B cell (primary cell): ENCODE measurements around the gene NOS3. TPM values are rescaled to one million over a fixed set of nuclear protein-coding genes. Genes with fewer than 3 reads are reported as not detected.

Source experiments
- ATAC-seq: fragments of 200-7000 bp; cut with Tn5 transposase; one replicate; pipeline ENCODE4 v1.10.0; 2021; ENCODE audit warnings: low read depth, mild to moderate bottlenecking, moderate number of reproducible peaks, moderate library complexity
- CTCF ChIA-PET: fragments of 350-600 bp; sonication (Branson Sonifier 250); formaldehyde crosslinking; loops from one replicate; lab custom pipeline; 2021; ENCODE audit warnings: antibody characterized with exemption, inconsistent platforms; lab: Charles Lee
- POLR2A ChIA-PET: fragments of 350-600 bp; sonication (Branson Sonifier 250); formaldehyde crosslinking; loops from one replicate; lab custom pipeline; 2021; ENCODE audit warnings: antibody characterized with exemption; lab: Charles Lee
- DNase-seq: peaks from one replicate; pipeline ENCODE4 v3.0.0; 2013
- H2AFZ ChIP-seq: 2 replicates; pipeline ENCODE4 v1.6.1; 2012; ENCODE audit warnings: mild to moderate bottlenecking, low read depth, low read length; ENCODE audit not compliant: insufficient read depth, poor library complexity, severe bottlenecking
- H3K27ac ChIP-seq, 2 donors: 1 replicate in 1 of 2; 2 replicates in 1 of 2; pipeline ENCODE4 v1.5.1; 2012 to 2013; ENCODE audit warnings: low read length in 2 of 2, mild to moderate bottlenecking in 2 of 2, moderate library complexity in 1 of 2
- H3K27me3 ChIP-seq, 4 experiments: fragments of 200-600 bp in 1 of 4; sonication (generic) in 1 of 4; replicated peaks in 1 of 4; 1 replicate in 2 of 4; 2 replicates in 2 of 4; pipeline versions ENCODE4 v1.6.1 to v1.7.0; 2013 to 2016; ENCODE audit warnings: low read length in 3 of 4, mild to moderate bottlenecking in 2 of 4, mixed read lengths in 1 of 4, moderate library complexity in 1 of 4; ENCODE audit not compliant: insufficient read depth in 4 of 4, control insufficient read depth in 3 of 4; ENCODE audit errors: control extremely low read depth in 1 of 4
- H3K36me3 ChIP-seq, 2 experiments: replicated peaks in 1 of 2; 1 replicate in 1 of 2; 2 replicates in 1 of 2; pipeline versions ENCODE4 v1.6.1 to v1.7.1; 2013; ENCODE audit warnings: low read length in 1 of 2; ENCODE audit not compliant: insufficient read depth in 2 of 2, control insufficient read depth in 1 of 2; ENCODE audit errors: control extremely low read depth in 1 of 2, extremely low read depth in 1 of 2
- H3K4me1 ChIP-seq, 2 donors: fragments of 200-600 bp in 1 of 2; sonication (generic) in 1 of 2; 1 replicate in 1 of 2; 2 replicates in 1 of 2; pipeline versions ENCODE4 v1.5.1 to v1.6.1; 2013 to 2017; ENCODE audit warnings: low read length in 2 of 2; ENCODE audit not compliant: control insufficient read depth in 2 of 2, insufficient read depth in 2 of 2
- H3K4me2 ChIP-seq: replicated peaks from 2 replicates; pipeline ENCODE3; 2012; ENCODE audit warnings: mild to moderate bottlenecking, low read depth, low read length; ENCODE audit not compliant: poor library complexity, severe bottlenecking
- H3K4me3 ChIP-seq, 5 experiments: fragments of 200-600 bp in 1 of 5; sonication (generic) in 1 of 5; 1 replicate in 3 of 5; 2 replicates in 2 of 5; pipeline versions ENCODE4 v1.5.1 to v1.7.0; 2011 to 2016; ENCODE audit warnings: low read length in 4 of 5, mild to moderate bottlenecking in 4 of 5, low read depth in 2 of 5, control low read depth in 1 of 5, moderate library complexity in 1 of 5; ENCODE audit not compliant: insufficient read depth in 1 of 5; ENCODE audit errors: control extremely low read depth in 1 of 5, extremely low read depth in 1 of 5
- H3K79me2 ChIP-seq: fragments of 200-600 bp; sonication (generic); one replicate; pipeline ENCODE4 v1.6.0; 2016; ENCODE audit warnings: low read length; ENCODE audit not compliant: control insufficient read depth, insufficient read depth
- H3K9ac ChIP-seq: fragments of 200-600 bp; sonication (generic); 2 replicates; pipeline ENCODE4 v1.6.1; 2017; ENCODE audit warnings: mild to moderate bottlenecking, low read length, moderate library complexity
- H3K9me3 ChIP-seq, 3 donors: one replicate each; pipeline versions ENCODE4 v1.6.1 to v1.7.1; 2013; ENCODE audit warnings: low read length in 2 of 3; ENCODE audit not compliant: control insufficient read depth in 2 of 3, insufficient read depth in 1 of 3; ENCODE audit errors: control extremely low read depth in 1 of 3
- H4K20me1 ChIP-seq: 2 replicates; pipeline ENCODE4 v1.6.0; 2012; ENCODE audit warnings: mild to moderate bottlenecking, low read length; ENCODE audit not compliant: insufficient read depth, control insufficient read depth, poor library complexity, severe bottlenecking
- H3K27ac Mint-ChIP-seq: one replicate; pipeline ENCODE4 v1.8.0; 2021; ENCODE audit warnings: mixed read lengths
- H3K27me3 Mint-ChIP-seq: one replicate; pipeline ENCODE4 v1.8.0; 2021; ENCODE audit warnings: mixed read lengths
- H3K4me1 Mint-ChIP-seq: one replicate; pipeline ENCODE4 v1.8.0; 2021; ENCODE audit warnings: mixed read lengths
- H3K4me3 Mint-ChIP-seq: one replicate; pipeline ENCODE4 v1.8.0; 2021; ENCODE audit warnings: mixed read lengths
- H3K9me3 Mint-ChIP-seq: one replicate; pipeline ENCODE4 v1.8.0; 2022; ENCODE audit warnings: mixed read lengths; ENCODE audit not compliant: insufficient read depth
- CTCF ChIP-seq: fragments of 200-600 bp; IDR thresholded peaks from one replicate; pipeline ENCODE4 v1.8.0; 2022; ENCODE audit warnings: antibody characterized with exemption, mild to moderate bottlenecking
- EZH2 ChIP-seq: IDR thresholded peaks from 2 replicates; pipeline ENCODE4 v1.6.1; 2012; ENCODE audit warnings: borderline replicate concordance, low read depth, mild to moderate bottlenecking, moderate library complexity, low read length; ENCODE audit not compliant: insufficient read depth, poor library complexity, severe bottlenecking
- WGBS: methylation state at CpG from one replicate; pipeline ENCODE4 v1.1.5; 2013; ENCODE audit warnings: missing lambda C conversion rate; ENCODE audit not compliant: insufficient coverage; 5-methylcytosine and 5-hydroxymethylcytosine counted together
- intact Hi-C: fragments of 100-400 bp; cut with micrococcal nuclease; formaldehyde crosslinking; loops from one replicate; pipeline ENCODE4 v1.10.0; 2022
- polyA plus RNA-seq: library from polyadenylated mRNA; depleted of rRNA; stranded (reverse); fragments of >200 nt; gene quantifications from 2 replicates; pipeline ENCODE4 v1.2.3, GENCODE V29; 2012
- total RNA-seq, 2 donors: library from RNA; stranded (reverse); fragments of 120-200 nt in 1 of 2; gene quantifications; 1 replicate in 1 of 2; 2 replicates in 1 of 2; pipeline versions ENCODE4 v1.2.3 to v1.2.4, GENCODE V29; 2013 to 2022

The NOS3 gene
- total and polyA plus RNA-seq, 2 donors (not counting 1 experiment from before 2014, with no cell fraction given) = 0.39 to 0.54 TPM

- Histone ChIP-seq H3K4me1 (peaks cover 3 to 7% of the 10 kb centered on the region in 2 donors), H3K9ac (no peak overlapping the region), H3K79me2 (no peaks in the 10 kb centered on the region), H3K36me3 (no peaks in the 10 kb centered on the region), H3K27ac (no peak overlapping the region), H2AFZ (no peak overlapping the region), H3K4me3 (no peak overlapping the region), H3K27me3 (peaks cover 0 to 16% (median 0%) of the 10 kb centered on the region in 4 experiments), H3K9me3 (peaks cover 0 to 6% (median 0%) of the 10 kb centered on the region in 3 donors), H3K4me2 (no peak overlapping the region), H4K20me1 (no peaks in the 10 kb centered on the region)
- ChIA-PET POLR2A (no interaction called here), CTCF (interaction anchor here (0.8 to 3.1 kb wide), 4 partner anchors 15 to 50 kb away, joined by 3 to 8 read pairs (median 3); no protein-coding TSS in a partner anchor)
- intact Hi-C loops = no loop called here
- TF ChIP-seq CTCF (no peak), EZH2 (no peak)
- WGBS = 72% methylated on average over 16 of the region's 16 CpGs
- H3K4me1 Mint-ChIP-seq = peaks cover 12% of the 10 kb centered on the region
- DNase-seq (no peak), ATAC-seq (no peak)
- H3K9me3 Mint-ChIP-seq = no peaks in the 10 kb centered on the region
- H3K4me3 Mint-ChIP-seq = no peak overlapping the region
- peaks cover 17% of the 10 kb centered on the region for H3K27me3 Mint-ChIP-seq
- no peak overlapping the region for H3K27ac Mint-ChIP-seq
These were observed 22.0 kb upstream of the NOS3 start for GRCh38 chr7:150968734-150969372.

DNA sequence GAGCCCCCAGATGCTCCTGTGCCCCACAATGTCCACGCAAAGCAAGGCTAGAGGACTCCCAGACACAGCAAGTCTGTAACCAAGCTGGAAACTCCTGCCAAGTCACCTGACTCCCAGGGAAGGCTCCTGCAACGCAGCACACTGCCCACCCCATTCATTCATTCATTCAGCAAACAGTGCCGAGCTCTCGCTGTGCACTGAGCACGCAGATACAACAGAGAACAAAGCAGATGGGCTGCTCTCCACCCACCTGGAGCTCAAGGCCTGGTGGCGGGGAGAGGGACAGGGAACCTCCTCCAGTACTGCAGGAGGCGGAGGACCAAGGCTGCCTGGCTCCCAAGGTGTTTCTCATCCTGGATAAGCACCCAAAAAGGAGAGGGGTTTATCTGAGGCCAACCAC is 21.3 kb upstream of the NOS3 start:
- intact Hi-C loops = no loop called here
- 85% methylated on average over 6 of the region's 7 CpGs for whole genome bisulfite sequencing
- Histone ChIP-seq H2AFZ (no peak overlapping the region), H3K4me1 (peaks cover 8 to 12% of the 10 kb centered on the region in 2 donors), H3K9me3 (peaks cover 0 to 8% (median 0%) of the 10 kb centered on the region in 3 donors), H3K27ac (no peak overlapping the region), H3K36me3 (no peaks in the 10 kb centered on the region), H3K79me2 (no peaks in the 10 kb centered on the region), H4K20me1 (no peaks in the 10 kb centered on the region), H3K4me2 (no peak overlapping the region), H3K4me3 (no peak overlapping the region), H3K9ac (no peak overlapping the region), H3K27me3 (peaks cover 0 to 12% (median 0%) of the 10 kb centered on the region in 4 experiments)
- Mint-ChIP-seq H3K4me3 (no peak overlapping the region), H3K9me3 (no peaks in the 10 kb centered on the region), H3K27me3 (peaks cover 17% of the 10 kb centered on the region), H3K4me1 (peaks cover 17% of the 10 kb centered on the region), H3K27ac (peak overlapping the region; percentile 15)
- CTCF ChIA-PET = interaction anchor here (1.0 to 3.1 kb wide), 3 partner anchors 16 to 50 kb away, joined by 3 to 8 read pairs (median 3); no protein-coding TSS in a partner anchor
- POLR2A ChIA-PET = no interaction called here
- ATAC-seq (no peak), DNase-seq (no peak)
- TF ChIP-seq CTCF (no peak), EZH2 (no peak)
